ENCODE results near the gene SCO1.

DNA sequence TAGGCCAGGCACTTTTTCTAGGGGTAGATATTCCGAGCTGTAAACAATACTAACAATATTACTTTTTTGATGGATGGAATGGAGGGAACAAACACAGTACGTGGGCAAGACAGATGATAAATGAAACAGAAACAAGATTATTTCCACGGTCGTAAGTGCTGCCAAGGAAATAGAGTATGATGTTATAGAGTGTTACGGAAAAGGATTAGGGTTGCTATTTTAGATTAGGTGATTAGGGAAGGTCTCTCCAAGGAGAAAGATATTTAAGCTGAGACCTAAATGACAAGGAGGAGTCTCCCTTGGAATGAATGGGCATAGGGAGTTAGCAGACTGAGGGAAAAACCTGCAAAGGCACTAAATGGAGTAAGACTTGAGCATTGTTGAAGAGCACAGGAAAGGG is 8.4 kb upstream of the SCO1 start:
- TF ChIP-seq CTCF (IDR thresholded peaks at IDR 0.05) (no peak), EZH2 (IDR thresholded peaks at IDR 0.05) (no peak)
